ENCODE results near the gene TMEM69.
A peak's percentile ranks its signal among the peaks of the same experiment; 100 is the strongest.
"Not testable (repeated sequence)": the region's sequence is repeated elsewhere in the genome, so short reads cannot be mapped to it uniquely, and the experiment has no call there.

The TMEM69 gene, protein sequence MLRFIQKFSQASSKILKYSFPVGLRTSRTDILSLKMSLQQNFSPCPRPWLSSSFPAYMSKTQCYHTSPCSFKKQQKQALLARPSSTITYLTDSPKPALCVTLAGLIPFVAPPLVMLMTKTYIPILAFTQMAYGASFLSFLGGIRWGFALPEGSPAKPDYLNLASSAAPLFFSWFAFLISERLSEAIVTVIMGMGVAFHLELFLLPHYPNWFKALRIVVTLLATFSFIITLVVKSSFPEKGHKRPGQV

DNA sequence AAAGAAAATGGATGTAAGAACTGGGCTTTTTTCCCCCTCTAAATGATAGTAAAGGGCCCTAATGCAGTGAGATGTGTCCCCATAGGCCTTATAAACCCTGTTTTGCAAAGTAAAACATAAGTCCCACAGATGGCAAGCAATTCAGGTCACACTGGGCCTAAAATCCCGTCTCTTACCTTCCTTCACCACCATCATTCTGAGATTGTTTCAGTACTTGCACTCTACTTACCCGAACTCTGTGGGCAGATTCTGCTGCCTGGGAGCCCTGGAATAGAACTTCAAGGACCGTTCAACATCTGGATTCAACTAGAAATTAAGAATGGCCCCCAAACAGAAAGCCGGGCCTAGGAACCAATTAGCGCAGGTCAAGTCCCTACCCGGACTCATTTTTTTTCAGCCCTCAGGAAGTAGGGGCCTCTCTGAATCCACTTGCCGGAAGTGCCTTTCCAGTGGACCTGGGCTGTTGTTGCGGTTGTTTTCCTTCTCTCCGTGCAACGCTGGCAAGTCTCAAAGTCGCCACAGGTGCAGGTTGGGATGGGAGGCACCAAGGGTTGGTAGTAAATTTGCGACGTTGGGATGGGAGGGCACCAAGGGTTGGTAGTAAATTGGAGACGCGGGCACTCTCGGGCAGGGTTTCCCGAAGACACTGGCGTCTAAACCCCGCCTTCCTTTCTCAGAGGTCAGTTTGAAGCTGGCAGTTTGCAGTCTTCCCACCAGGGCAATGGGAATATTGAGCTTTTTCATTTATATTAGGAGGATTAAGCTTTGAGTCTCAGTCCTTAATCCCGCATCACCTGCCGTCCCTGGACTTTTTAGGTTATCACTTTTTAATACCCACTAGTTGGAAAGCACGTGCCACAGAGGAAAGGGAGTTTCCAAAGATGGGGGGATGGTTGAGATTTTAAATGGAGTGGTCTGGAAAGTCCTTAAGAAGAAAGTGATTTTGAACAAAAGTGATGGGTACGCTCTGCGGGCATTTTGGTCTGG is at the start of gene TMEM69:
Gene TMEM69 (plus strand): TSS at position 428 of the 987 bp plus-strand sequence. CDS start 2,888 bp downstream, outside the sequence.
- DNase-seq = peak; percentile 81

DNA sequence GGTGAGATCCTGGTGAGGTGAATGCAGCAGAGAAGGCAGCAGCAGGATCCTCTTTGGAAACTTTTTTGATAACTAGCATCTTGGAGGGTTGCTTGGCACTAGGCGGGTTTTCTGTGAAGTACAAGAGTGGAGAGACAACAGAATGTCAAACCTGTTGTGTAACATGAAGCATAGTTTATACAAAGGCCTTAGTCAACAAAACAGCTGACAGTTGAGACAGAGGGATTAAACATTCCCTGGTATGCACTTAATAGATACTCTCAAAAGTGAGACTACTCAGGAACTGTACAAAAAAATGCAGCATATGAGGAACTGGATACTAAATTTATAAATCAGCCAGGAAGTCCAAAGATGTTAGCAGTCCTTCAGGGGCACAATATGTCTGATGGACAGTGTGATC is 47.7 kb upstream of the TMEM69 start:
- DNase-seq = no peak

DNA sequence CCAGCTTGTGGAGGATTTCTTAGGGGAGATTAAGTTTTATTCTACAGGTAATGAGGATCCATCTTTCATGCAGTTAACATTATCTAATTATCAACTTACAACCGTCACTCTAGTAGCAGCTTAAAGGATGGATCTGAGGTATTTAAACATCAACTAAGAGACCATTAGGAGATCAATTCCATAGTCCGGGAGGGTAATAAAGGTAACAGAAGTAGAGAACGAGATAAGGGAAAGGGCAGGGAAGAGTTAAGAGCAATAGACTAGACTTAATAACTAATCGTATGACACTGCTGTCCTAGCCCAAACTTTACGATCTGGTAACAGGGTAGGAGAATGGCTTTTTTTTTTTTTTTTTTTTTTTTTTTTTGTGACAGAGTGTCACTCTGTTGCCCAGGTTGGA is 44.7 kb upstream of the TMEM69 start:
- DNase-seq = no peak

DNA sequence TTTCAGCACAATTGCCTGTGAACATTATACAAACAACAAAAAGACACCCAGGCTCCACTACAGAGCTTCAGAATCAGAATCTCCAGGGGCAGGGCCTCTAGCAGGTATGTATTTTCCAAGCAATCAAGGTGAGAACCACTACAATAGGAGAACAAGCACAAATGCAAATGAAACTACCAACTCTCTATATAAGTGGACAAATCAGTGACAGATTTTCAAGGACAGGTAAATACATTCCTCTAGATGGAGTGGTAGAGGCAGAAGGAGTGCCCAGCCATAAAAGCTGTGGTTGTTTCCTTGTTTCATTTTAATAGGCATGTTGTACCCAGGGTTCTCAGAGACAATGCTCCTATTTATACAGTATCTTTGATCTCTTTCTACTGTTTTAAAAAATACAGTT is 44.0 kb upstream of the TMEM69 start:
- no peak for DNase-seq

DNA sequence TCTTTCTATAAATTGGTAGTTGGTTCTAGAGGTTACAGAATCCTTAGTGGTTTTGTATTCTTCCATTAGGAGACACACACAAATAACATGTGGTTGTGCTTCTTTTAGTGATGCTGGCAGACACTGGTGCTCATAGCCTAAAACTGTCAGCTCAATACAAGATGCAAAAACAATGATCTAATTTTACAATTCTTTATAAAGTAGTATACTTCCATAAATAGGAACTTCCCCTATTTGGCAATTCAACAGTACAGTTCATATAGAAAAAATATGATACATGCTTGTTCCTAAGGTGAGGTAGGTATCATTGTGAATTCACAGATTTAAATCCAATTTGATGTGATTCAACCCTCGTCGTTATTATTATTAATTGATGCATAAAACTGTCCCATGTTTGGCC is 43.3 kb upstream of the TMEM69 start:
- no peak for DNase-seq

DNA sequence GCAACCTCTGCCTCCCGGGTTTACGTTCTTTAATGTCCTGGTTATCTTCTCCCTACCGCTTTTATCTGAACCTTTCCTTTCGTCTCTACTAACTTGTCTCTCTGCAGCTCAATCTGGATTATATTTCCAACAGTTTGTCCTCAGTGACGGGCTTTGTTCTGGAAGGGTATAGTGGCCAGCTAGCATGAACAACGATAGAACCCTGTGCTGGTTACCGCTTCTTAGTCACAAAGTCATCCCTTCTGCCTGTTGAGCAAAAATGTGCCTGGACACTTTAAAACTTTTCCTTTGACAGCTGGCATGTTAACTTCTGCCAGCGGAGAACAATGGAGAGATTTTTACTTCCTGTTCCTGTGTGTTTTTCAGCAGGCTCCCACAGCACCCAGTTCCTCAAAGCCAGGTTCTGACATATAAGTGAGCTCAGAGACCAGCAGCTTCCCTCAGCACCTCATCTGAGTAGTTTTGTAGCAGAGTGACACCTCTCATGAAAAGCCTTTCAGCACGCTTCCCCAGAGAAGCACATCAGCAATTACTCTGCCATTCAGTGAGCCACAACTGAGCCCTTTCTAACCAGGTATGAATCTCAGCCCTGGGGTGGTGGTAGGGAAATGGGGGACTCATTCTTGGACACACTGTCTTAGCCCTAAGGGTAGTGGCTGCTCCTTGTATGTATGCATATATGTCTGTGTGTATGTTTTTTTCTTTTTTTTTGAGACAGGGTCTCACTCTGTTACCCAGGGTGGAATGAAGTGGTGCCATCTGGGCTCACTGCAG is 40.5 kb upstream of the TMEM69 start:
- no peak for DNase-seq

DNA sequence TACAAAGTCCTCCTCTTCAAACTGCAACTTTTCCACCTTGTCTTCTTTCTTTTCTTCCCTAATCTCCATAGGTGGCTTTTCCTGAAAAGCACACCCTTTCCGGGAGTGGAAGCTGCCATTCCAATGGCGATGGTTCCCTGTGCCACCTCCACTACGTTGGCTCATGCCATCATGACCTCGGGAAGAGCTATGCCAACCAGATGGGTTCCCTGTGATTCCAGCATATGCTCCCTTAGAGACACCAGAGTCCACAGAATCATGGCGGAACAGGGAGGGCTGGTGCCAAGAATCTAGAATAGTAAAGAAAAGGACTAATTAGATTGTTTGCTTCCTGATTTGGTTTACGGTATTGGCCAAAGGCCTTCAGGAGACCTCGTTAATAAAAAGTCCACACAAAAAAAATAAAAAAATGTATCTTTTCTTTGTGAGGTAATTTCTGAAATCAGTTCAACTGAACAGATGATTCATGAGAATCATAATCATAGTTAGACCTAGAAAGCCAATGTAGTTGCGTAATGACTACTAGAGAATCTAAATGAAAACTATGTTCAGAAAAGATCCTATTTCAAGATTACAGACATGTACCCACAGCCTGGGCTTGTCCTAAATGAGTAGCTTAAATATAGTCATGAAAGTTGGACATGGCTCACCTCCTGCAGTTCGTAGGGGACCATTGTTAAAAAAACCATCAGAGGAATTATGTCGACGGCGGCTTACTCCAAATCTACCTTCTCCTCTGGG is 33.3 kb upstream of the TMEM69 start:
- no peak for DNase-seq

DNA sequence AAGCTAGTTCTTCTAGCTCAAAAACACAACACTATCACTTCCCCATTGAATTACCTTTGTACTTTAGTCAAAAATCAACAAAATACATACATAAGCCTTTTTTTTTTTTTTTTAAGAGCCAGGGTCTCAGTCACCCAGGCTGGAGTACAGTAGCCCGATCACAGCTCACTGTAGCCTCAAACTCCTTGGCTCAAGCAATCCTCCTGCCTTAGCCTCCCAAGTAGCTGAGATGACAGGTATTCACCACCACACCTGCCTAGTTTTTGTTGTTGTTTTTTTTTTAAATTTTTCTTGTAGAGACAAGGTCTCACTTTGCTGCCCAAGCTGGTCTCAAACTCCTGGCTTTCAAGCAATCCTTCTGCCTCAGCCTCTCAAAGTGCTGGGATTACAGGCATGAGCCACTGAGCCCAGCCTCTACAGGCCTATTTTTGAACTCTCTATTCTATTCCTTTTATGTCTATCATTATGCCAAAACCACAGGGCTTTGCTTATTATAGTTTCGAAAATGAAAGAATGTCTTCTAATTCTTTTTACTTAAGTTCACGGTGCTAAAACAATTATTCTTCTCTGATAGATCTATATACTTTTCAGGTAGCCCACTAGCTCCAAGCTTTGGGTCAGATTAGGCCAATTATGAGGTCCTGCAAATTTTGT is 31.3 kb upstream of the TMEM69 start:
- no peak for DNase-seq

- DNase-seq = no peak
Observed at GRCh38 chr1:45658171-45658570, 29.8 kb upstream of the TMEM69 start.

DNA sequence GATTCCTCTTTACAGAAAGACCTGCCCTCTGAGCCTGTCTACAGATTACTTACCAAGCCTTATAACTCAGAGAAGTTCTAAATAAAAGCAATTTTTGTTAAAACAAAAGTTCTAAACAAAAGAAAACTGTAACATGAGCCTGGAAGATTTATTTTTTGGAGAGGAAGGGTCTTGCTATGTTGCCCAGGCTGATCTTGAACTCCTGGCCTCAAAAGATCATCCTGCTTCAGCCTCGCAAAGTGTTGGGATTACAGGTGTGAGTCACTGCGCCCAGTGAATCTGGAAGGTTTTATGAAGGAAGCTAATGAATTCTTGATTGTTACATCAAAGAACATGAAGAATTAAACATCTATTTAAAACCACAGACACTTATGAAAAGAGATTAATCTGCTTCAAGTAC is 28.8 kb upstream of the TMEM69 start:
- no peak for DNase-seq

- DNase-seq = no peak
Observed at GRCh38 chr1:45660336-45660735, 27.6 kb upstream of the TMEM69 start.

DNA sequence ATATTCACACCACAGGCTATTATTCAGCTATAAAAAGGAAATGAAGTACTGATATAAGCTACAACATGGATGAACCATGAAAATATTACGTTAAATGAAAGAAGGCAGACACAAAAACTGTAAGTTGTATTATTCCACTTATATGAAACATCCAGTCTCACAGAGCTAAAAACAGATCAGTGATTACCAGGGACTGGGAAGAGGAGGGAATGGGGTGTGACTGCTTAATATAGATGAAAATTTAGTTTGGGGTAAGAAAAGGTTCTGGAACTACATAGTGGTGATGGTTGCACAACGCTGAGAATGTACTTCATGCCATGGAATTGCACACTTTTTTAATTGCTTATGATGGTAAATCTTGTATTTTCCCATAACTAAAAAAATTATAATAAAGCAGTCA is 21.1 kb upstream of the TMEM69 start:
- DNase-seq = no peak

- DNase-seq = no peak
Observed at GRCh38 chr1:45667321-45668111, 20.5 kb upstream of the TMEM69 start.

- DNase-seq = no peak
Observed at GRCh38 chr1:45668526-45668925, 19.5 kb upstream of the TMEM69 start.

DNA sequence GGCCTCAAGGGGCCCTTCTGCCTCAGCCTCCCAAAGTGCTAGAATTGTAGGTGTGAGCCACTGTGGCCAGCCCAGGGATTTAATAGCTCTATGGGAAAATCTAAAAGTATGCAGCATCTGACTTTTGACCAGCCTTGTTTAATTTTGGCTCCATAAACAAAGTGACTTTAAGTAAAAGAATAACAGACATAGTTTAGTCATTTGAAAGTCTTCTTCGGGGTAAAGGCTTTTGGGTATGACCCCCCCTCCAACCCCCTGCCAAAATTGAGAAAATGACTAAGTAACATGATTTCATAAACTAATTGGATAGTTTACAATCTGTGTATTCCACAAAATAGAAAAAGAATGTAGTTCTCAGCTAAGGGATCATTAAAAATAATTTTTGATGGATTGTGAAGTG is 18.6 kb upstream of the TMEM69 start:
- no peak for DNase-seq

- no peak for DNase-seq
Observed at GRCh38 chr1:45669859-45670655, 17.9 kb upstream of the TMEM69 start.

DNA sequence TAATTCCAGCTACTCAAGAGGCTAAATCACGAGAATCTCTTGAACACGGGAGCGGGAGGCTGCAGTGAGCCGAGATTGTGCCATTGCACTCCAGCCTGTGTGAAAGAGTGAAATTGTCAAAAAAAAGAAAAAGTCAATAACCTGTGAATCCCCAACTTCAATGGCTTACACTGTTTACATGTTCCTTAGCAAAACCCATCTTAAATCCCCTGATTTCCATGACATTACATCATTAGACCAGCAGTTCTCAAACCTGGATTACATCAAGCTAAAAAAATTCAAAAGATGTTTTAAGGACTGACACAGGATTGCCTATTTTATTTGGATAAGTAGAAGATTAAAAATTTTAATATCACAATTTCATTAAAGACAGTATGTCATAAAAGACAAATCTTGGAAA is 14.0 kb upstream of the TMEM69 start:
- no peak for DNase-seq

DNA sequence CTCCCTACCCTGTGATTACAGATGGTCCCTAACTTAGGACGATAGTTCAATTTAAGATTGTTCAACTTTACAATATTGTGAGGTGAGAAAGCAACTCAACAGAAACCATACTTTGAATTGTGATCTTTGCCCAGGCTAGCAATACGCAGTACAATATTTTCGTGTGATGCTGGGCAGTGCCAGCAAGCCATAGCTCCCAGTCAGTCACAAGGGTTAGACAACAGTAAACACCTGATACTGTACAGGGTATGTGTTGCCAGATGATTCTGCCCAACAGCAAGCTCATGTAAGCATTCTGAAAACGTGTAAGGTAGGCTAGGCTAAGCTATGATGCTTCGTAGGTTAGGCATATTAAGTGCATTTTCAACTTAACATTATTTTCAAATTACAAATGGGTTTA is 13.5 kb upstream of the TMEM69 start:
- DNase-seq = no peak

- not testable (repeated sequence) for DNase-seq
Observed at GRCh38 chr1:45676553-45676952, 11.4 kb upstream of the TMEM69 start.

DNA sequence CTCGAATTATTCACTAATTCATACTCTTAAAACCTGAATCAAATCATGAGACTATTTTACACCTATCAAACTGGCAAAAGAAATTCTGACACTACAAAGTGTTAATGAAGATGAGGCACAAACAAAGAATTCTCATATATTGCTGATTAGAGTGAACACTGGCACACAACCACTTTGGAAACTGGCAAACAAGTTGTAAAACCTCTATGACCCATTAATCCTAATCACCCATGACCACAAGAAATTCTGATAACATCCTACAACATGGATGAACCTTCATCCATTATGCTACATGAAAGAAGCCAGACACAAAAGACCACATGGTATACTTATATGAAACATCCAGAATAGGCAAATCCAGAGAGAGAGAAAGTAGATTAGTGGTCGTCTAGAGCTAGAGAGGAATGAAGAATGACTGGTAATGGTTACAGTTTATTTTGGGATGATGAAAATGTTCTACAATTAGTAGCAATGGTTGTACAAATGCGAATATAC is 10.2 kb upstream of the TMEM69 start:
- DNase-seq = no peak

Measured in NCI-H146 (cell line).